GM19372 (cell line): Measurements from ENCODE around the gene ZFP90.
A peak's percentile ranks its signal among the peaks of the same experiment; 100 is the strongest.
"Not testable (repeated sequence)": the region's sequence is repeated elsewhere in the genome, so short reads cannot be mapped to it uniquely, and the experiment has no call there.

Source experiments
- ATAC-seq: cut with Tn5 transposase; IDR thresholded peaks from one replicate; pipeline ENCODE4 v1.9.1; 2021; ENCODE audit warnings: mild to moderate bottlenecking, low read depth, moderate library complexity; ENCODE audit not compliant: unreplicated experiment

Gene ZFP90

DNA sequence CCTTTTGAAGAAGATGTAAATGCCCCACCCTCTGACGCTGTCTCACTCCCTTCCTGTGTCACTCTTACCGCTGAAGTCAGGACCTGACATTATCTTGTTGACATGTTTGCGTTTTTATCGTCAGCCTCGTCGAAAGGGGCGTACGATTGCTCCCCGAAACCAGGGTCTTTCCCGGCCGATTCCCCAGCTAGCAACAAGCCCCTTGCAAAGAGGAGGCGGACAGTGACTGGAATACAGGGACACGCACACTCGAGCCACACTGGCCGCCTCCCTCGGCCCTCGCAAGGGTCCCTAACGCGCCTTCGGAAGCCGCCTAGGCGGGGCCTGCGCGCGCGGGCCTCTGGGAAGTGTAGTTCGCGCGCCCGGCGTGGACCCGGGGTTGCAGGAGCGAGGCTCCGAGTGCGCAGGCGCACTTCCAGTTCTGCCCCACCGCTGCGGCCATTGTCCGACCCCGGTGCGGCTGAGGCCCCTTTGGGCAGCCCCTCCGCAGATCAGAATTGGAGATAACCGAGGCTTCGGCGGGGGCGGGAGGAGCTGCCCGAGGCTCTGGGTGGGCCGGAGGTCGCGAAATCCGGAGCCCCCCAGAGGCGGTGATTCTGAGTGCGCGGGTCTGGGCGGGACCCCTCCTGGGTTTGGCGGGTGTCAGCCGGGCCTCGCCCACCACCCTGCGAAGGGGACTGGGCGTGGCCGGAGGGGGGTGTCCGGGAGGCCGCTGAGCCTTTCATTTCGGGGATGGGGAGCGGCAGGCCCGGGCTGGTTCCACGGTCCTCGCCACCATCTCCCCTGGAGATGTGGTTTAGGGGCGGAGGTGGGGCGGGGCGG, at the start of gene ZFP90:
TSS of gene ZFP90 (plus strand) at position 412 of the 822 bp plus-strand sequence. CDS start 502 bp downstream, outside the sequence.
- ATAC-seq: peak; percentile 93

DNA sequence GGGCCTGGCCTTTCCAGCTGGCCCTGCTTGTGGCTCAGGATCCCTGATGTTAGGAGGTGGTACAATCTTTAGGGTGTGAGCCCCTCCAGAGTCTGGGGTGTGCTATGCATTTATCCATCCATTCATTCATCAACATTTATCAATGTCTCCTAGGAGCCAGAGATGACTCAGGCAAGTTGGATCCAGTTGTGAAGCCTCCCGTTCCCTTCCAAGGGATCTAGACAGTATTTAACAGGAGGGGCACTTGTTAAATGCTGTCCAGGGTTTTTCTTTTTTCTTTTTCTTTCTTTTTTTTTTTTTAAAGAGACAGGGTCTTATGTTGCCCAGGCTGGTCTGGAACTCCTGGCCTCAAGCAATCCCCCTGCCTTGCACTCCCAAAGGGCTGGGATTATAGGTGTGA, 48.7 kb upstream of the ZFP90 start:
- no peak for ATAC-seq

- no peak for ATAC-seq
These were observed 48.1 kb upstream of the ZFP90 start for GRCh38 chr16:68490829-68491575.

- ATAC-seq: no peak
These were observed 47.5 kb upstream of the ZFP90 start for GRCh38 chr16:68491576-68491950.

- no peak for ATAC-seq
These were observed 46.9 kb upstream of the ZFP90 start for GRCh38 chr16:68492151-68492542.

GRCh38 chr16:68492543-68493411, 46.3 kb upstream of the ZFP90 start:
- ATAC-seq: no peak

DNA sequence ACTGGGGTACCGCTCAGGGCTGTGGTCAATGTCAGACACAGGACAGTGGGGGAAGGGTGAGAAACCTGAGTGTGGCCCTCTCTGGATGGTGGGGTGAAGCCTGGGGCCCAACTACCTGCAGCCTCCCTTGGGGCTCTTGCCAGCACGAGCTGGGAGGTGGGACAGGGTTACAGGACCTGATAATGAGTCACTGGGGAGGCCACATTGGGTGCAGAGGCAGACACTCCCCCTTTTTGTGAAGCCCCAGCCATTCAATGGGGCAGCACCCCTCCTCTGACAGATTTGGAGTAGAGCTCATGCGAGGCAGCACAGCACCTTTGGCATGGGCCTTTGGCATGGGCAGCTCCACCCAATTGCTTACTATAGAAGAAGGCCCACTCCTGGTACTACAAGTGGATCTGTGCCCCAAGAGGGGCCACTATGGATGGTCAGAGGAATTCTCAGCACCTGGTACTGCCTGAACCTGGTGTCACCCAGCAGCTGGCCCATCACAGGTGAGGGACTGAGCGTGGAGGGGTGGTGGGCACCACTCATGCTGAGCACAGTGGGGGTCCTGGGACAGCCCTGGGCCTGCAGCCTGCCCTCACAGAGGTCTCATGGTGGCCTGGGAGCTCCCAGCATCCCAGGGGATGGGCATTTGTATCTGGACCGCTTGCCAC, 45.5 kb upstream of the ZFP90 start:
- no peak for ATAC-seq

DNA sequence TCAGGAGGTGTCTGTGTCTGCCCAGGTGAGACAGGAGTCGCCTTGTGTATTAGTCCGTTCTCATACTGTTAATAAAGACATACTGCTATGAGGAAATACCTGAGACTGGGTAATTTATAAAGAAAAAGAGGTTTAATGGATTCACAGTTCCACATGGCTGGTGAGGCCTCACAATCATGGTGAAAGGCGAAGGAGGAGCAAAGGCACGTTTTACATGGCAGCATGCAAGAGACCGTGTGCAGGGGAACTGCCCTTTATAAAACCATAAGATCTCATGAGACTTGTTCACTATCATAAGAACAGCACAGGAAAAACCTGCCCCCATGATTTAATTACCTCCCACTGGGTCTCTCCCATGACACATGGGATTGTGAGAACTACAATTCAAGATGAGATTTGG, 44.8 kb upstream of the ZFP90 start:
- not testable (repeated sequence) for ATAC-seq

GRCh38 chr16:68496689-68497088, 42.4 kb upstream of the ZFP90 start:
- no peak for ATAC-seq

GRCh38 chr16:68499006-68499405, 40.1 kb upstream of the ZFP90 start:
- ATAC-seq: no peak

- no peak for ATAC-seq
These were observed 35.8 kb upstream of the ZFP90 start for GRCh38 chr16:68503334-68503733.

- ATAC-seq: no peak
These were observed 35.0 kb upstream of the ZFP90 start for GRCh38 chr16:68504066-68504465.

DNA sequence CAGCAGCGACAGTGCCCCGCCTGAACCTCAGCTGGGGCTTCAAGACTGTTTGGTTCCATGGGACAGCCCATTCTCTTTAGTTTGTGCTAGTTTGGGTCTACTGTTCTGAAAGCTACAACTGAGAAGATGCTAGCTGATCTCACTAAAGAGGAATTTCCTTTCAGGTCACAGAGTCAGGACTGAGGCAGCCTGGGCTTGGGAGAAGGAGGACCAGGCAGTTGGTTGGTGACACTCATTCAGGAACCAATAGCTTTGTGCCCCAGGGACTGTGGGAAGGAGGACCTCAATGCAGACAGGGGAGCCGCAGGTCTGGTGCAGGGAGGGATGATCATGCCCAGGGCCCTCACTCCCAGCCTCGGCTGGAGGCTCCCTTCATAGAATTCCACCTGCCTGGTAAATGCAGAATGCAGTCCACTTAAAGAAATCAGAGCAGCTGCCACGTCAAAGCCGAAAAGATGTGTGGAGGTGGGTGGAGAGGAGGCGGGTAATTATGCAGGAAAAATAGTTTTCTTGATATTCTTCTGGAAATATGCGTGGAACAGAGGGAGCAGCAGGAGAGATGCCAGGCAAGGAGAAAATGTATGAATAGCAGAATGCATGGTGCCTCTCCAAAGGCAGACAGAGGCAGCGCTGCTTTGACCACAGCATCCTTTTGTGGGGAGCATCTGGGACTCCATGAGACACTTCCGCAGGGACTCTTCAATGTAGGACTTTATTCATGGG, 32.6 kb upstream of the ZFP90 start:
- ATAC-seq: no peak

GRCh38 chr16:68508013-68508412, 31.1 kb upstream of the ZFP90 start:
- no peak for ATAC-seq

DNA sequence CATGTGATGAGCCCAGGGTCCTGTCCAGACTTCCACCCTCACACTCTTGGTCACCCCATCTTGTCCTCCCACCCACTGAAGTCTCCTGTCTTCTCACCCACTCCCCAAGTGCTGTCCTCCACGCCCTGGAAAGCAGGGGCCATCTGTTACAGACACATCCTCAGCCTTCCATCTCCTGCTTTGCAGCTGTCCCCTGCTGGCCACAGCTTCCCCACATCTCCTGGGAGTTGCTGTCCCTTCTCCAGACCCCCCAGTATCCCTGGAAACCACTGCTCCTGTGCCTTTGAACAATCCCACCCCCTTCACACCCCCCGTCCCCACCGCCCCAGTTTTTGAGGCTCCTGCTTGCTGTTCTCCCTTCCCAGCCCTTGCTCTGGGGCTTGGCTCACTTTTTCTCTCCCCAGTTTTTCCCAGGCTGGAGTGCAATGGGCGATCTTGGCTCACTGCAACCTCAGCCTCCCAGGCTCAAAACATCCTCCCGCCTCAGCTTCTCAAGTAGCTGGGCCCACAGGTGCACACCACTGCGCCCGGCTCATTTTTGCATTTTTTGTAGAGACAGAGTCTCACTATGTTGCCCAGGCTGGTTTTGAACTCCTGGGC, 30.4 kb upstream of the ZFP90 start:
- ATAC-seq: no peak

GRCh38 chr16:68509381-68509780, 29.7 kb upstream of the ZFP90 start:
- no peak for ATAC-seq

GRCh38 chr16:68510775-68511174, 28.3 kb upstream of the ZFP90 start:
- ATAC-seq: no peak

- ATAC-seq: no peak
These were observed 26.9 kb upstream of the ZFP90 start for GRCh38 chr16:68512183-68512582.

- no peak for ATAC-seq
These were observed 26.3 kb upstream of the ZFP90 start for GRCh38 chr16:68512742-68513141.
